ENCODE data around the gene NKX1-2.
"Not testable (repeated sequence)": the region's sequence is repeated elsewhere in the genome, so short reads cannot be mapped to it uniquely, and the experiment has no call there.

NKX1-2 gene

GRCh38 chr10:124449170-124450011 lies 444 bp downstream of the NKX1-2 start:
- DNase-seq (ENCODE audit: low spot score) = no peak

- no peak for DNase-seq (ENCODE audit: low spot score)
Measured at GRCh38 chr10:124448696-124449169, 1.1 kb downstream of the NKX1-2 start.

- no peak for DNase-seq (ENCODE audit: low spot score)
Measured at GRCh38 chr10:124447751-124448466, 1.9 kb downstream of the NKX1-2 start.

GRCh38 chr10:124446830-124447750 lies 2.7 kb downstream of the NKX1-2 start:
- no peak for DNase-seq (ENCODE audit: low spot score)

- DNase-seq (ENCODE audit: low spot score) = not testable (repeated sequence)
Measured at GRCh38 chr10:124441694-124442093, 8.1 kb downstream of the NKX1-2 start.

GRCh38 chr10:124436191-124436638 lies 13.6 kb downstream of the NKX1-2 start:
- peak; percentile 66 for DNase-seq (ENCODE audit: low spot score)

GRCh38 chr10:124435683-124436082 lies 14.2 kb downstream of the NKX1-2 start:
- DNase-seq (ENCODE audit: low spot score) = not testable (repeated sequence)

GRCh38 chr10:124433461-124433860 lies 16.4 kb downstream of the NKX1-2 start:
- no peak for DNase-seq (ENCODE audit: low spot score)

GRCh38 chr10:124430077-124430476 lies 19.8 kb downstream of the NKX1-2 start:
- DNase-seq (ENCODE audit: low spot score) = no peak

- no peak for DNase-seq (ENCODE audit: low spot score)
Measured at GRCh38 chr10:124429576-124429975, 20.3 kb downstream of the NKX1-2 start.

- DNase-seq (ENCODE audit: low spot score) = no peak
Measured at GRCh38 chr10:124428207-124428777, 21.5 kb downstream of the NKX1-2 start.

- DNase-seq (ENCODE audit: low spot score) = no peak
Measured at GRCh38 chr10:124425227-124425962, 24.4 kb downstream of the NKX1-2 start.

GRCh38 chr10:124423813-124424212 lies 26.0 kb downstream of the NKX1-2 start:
- no peak for DNase-seq (ENCODE audit: low spot score)

- DNase-seq (ENCODE audit: low spot score) = no peak
Measured at GRCh38 chr10:124422742-124423141, 27.1 kb downstream of the NKX1-2 start.

- DNase-seq (ENCODE audit: low spot score) = no peak
Measured at GRCh38 chr10:124420254-124420653, 29.6 kb downstream of the NKX1-2 start.

GRCh38 chr10:124419635-124420034 lies 30.2 kb downstream of the NKX1-2 start:
- DNase-seq (ENCODE audit: low spot score) = no peak

GRCh38 chr10:124418726-124419501 lies 30.9 kb downstream of the NKX1-2 start, which contains the start of gene OAT:
Gene OAT (minus strand): TSS chr10:124418923. CDS start chr10:124412171, 6,752 bp downstream.
- peak; percentile 98 for DNase-seq (ENCODE audit: low spot score)

GRCh38 chr10:124417895-124418725 lies 31.7 kb downstream of the NKX1-2 start:
- peak; percentile 54 for DNase-seq (ENCODE audit: low spot score)

- DNase-seq (ENCODE audit: low spot score) = no peak
Measured at GRCh38 chr10:124416733-124417132, 33.1 kb downstream of the NKX1-2 start.
